Measurements from ENCODE around the gene TMEM231. TPM values are rescaled to one million over a fixed set of nuclear protein-coding genes. Genes with fewer than 3 reads are reported as not detected.
"Not testable (repeated sequence)": the region's sequence is repeated elsewhere in the genome, so short reads cannot be mapped to it uniquely, and the experiment has no call there.

The TMEM231 gene
- total RNA-seq, 6 experiments from 2014 or later, result 9.0 to 14.5 (median 10.0) TPM

- no peaks in the 10 kb centered on the region for H3K4me1 Mint-ChIP-seq (ENCODE audit: low read depth)
- H3K9me3 Mint-ChIP-seq, result no peaks in the 10 kb centered on the region
- TF ChIP-seq, protein P1, sequence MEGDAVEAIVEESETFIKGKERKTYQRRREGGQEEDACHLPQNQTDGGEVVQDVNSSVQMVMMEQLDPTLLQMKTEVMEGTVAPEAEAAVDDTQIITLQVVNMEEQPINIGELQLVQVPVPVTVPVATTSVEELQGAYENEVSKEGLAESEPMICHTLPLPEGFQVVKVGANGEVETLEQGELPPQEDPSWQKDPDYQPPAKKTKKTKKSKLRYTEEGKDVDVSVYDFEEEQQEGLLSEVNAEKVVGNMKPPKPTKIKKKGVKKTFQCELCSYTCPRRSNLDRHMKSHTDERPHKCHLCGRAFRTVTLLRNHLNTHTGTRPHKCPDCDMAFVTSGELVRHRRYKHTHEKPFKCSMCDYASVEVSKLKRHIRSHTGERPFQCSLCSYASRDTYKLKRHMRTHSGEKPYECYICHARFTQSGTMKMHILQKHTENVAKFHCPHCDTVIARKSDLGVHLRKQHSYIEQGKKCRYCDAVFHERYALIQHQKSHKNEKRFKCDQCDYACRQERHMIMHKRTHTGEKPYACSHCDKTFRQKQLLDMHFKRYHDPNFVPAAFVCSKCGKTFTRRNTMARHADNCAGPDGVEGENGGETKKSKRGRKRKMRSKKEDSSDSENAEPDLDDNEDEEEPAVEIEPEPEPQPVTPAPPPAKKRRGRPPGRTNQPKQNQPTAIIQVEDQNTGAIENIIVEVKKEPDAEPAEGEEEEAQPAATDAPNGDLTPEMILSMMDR (IDR thresholded peaks at IDR 0.05), result no peak
- no peaks in the 10 kb centered on the region for H3K36me3 Mint-ChIP-seq (ENCODE audit: low read depth)
- H3K27me3 Mint-ChIP-seq (ENCODE audit: insufficient read depth), result peaks cover 20% of the 10 kb centered on the region
- DNase-seq, result no peak
- no peak overlapping the region for H3K4me3 Mint-ChIP-seq
- H3K27ac Mint-ChIP-seq, result no peak overlapping the region
These were observed 29.8 kb downstream of the TMEM231 start for GRCh38 chr16:75526032-75526790.

DNA sequence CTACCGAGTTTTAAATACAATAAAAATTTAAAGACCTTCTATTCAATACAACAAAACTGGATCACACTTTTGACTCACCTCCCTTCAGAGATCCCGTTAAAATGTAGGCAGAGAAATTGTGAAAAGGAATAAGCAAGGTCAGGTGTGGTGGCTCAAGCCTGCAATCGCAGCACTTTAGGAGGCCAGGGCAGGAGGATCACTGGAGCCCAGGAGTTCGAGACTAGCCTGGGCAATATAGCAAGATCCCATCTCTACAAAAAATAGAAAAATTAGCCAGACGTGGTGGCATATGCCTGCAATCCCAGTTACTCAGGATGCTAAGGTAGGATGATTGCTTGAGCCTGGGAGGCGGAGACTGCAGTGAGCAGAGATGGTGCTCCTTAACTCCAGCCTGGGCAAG is 36.9 kb downstream of the TMEM231 start:
- Mint-ChIP-seq H3K36me3 (ENCODE audit: low read depth) (no peaks in the 10 kb centered on the region), H3K27ac (no peak overlapping the region), H3K4me3 (no peak overlapping the region), H3K27me3 (ENCODE audit: insufficient read depth) (peaks cover 7% of the 10 kb centered on the region), H3K9me3 (no peaks in the 10 kb centered on the region), H3K4me1 (ENCODE audit: low read depth) (peaks cover 12% of the 10 kb centered on the region)
- no peak for DNase-seq
- TF ChIP-seq, protein P1 (IDR thresholded peaks at IDR 0.05), result no peak

- not testable (repeated sequence) for H3K36me3 Mint-ChIP-seq (ENCODE audit: low read depth); H3K9me3 Mint-ChIP-seq; H3K27me3 Mint-ChIP-seq (ENCODE audit: insufficient read depth); DNase-seq
- H3K4me3 Mint-ChIP-seq, result peak overlapping the region; percentile 86
- peaks cover 12% of the 10 kb centered on the region for H3K4me1 Mint-ChIP-seq (ENCODE audit: low read depth)
- peak overlapping the region; percentile 42 for H3K27ac Mint-ChIP-seq
These were observed 39.7 kb downstream of the TMEM231 start for GRCh38 chr16:75516189-75516966.

GRCh38 chr16:75514296-75514695 is 41.8 kb downstream of the TMEM231 start:
- TF ChIP-seq, protein P1 (IDR thresholded peaks at IDR 0.05), result no peak
- H3K36me3 Mint-ChIP-seq (ENCODE audit: low read depth), result no peaks in the 10 kb centered on the region
- peaks cover 4% of the 10 kb centered on the region; the same call in 1 of the 2 replicates for H3K27me3 Mint-ChIP-seq (ENCODE audit: insufficient read depth)
- H3K9me3 Mint-ChIP-seq, result no peaks in the 10 kb centered on the region
- H3K27ac Mint-ChIP-seq, result no peak overlapping the region
- no peak overlapping the region for H3K4me3 Mint-ChIP-seq
- peaks cover 12% of the 10 kb centered on the region for H3K4me1 Mint-ChIP-seq (ENCODE audit: low read depth)
- DNase-seq, result no peak

DNA sequence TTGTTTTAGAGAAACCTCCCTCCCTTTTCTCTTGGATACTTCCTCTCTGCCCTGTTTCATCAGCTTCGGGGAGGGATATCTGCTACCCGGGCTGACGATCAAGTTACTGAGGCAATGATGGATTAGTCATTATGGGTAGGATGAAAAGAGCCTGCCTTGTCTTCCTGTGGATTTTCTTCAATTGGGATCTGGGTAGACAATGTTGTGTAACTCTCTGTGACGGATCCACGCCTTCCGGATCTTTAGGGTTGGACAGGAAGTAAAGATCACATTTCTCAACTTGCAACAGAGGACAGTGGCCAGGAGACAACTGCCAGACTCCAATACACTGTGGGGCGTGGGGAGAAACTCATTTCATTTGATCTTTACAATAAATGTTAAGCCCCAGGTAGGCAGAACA is 49.5 kb downstream of the TMEM231 start:
- peaks cover 21% of the 10 kb centered on the region for H3K4me1 Mint-ChIP-seq (ENCODE audit: low read depth)
- H3K27me3 Mint-ChIP-seq (ENCODE audit: insufficient read depth), result peaks cover 6% of the 10 kb centered on the region
- peak; percentile 77 for DNase-seq

More for the DNA sequence above, 49.5 kb downstream of the TMEM231 start:
- TF ChIP-seq, protein P1 (IDR thresholded peaks at IDR 0.05), result no peak
- no peaks in the 10 kb centered on the region for H3K36me3 Mint-ChIP-seq (ENCODE audit: low read depth)
- peak overlapping the region; percentile 76 for H3K27ac Mint-ChIP-seq
- no peaks in the 10 kb centered on the region for H3K9me3 Mint-ChIP-seq
- peak overlapping the region; percentile 54 for H3K4me3 Mint-ChIP-seq

Measured in HFFc6 (cell line).